H9 (cell line): ENCODE measurements around the gene CYP17A1. TPM values are rescaled to one million over a fixed set of nuclear protein-coding genes. Genes with fewer than 3 reads are reported as not detected.

Experiments used
- DNase-seq: peaks from one replicate; pipeline ENCODE4 v3.0.0-alpha.2; 2017
- H2AFZ ChIP-seq: one replicate; pipeline ENCODE4 v1.6.1; 2013; ENCODE audit warnings: mild to moderate bottlenecking, low read length, control low read depth, moderate library complexity
- H2AK5ac ChIP-seq: 2 replicates; pipeline ENCODE4 v1.6.1; 2013; ENCODE audit warnings: low read length, control low read depth, mixed read lengths; ENCODE audit not compliant: insufficient read length
- H2BK120ac ChIP-seq: one replicate; pipeline ENCODE4 v1.6.1; 2013; ENCODE audit warnings: low read depth, mild to moderate bottlenecking, low read length, control low read depth, inconsistent platforms; ENCODE audit not compliant: poor library complexity, severe bottlenecking
- H2BK12ac ChIP-seq: 2 replicates; pipeline ENCODE4 v1.6.1; 2013; ENCODE audit warnings: low read length, control low read depth, mixed read lengths, low read depth; ENCODE audit not compliant: insufficient read length
- H2BK15ac ChIP-seq: 2 replicates; pipeline ENCODE4 v1.6.1; 2013; ENCODE audit warnings: low read depth, low read length, control low read depth
- H2BK20ac ChIP-seq: one replicate; pipeline ENCODE4 v1.6.1; 2013; ENCODE audit warnings: low read depth, mild to moderate bottlenecking, low read length, control low read depth, inconsistent platforms; ENCODE audit not compliant: poor library complexity, severe bottlenecking
- H2BK5ac ChIP-seq: 2 replicates; pipeline ENCODE4 v1.6.1; 2013; ENCODE audit warnings: low read length, control low read depth, mixed read lengths; ENCODE audit not compliant: insufficient read length
- H3K14ac ChIP-seq: 2 replicates; pipeline ENCODE4 v1.6.1; 2013; ENCODE audit warnings: low read length, control low read depth; ENCODE audit not compliant: insufficient read depth
- H3K18ac ChIP-seq: 2 replicates; pipeline ENCODE4 v1.6.1; 2013; ENCODE audit warnings: low read depth, mild to moderate bottlenecking, mixed read lengths, low read length, control low read depth; ENCODE audit not compliant: insufficient read length
- H3K23ac ChIP-seq: 2 replicates; pipeline ENCODE4 v1.6.1; 2013; ENCODE audit warnings: low read length, control low read depth, mixed read lengths, low read depth; ENCODE audit not compliant: insufficient read length
- H3K23me2 ChIP-seq: 2 replicates; pipeline ENCODE4 v1.6.1; 2013; ENCODE audit warnings: low read depth, mild to moderate bottlenecking, mixed read lengths, low read length, control low read depth; ENCODE audit not compliant: insufficient read length, poor library complexity, severe bottlenecking
- H3K27ac ChIP-seq: 2 replicates; pipeline ENCODE4 v1.5.1; 2013; ENCODE audit warnings: low read length, control low read depth, mixed read lengths, low read depth; ENCODE audit not compliant: insufficient read length
- H3K27me3 ChIP-seq: 2 replicates; pipeline ENCODE4 v1.6.1; 2013; ENCODE audit warnings: low read length, control low read depth, inconsistent platforms; ENCODE audit not compliant: insufficient read depth
- H3K4ac ChIP-seq: 2 replicates; pipeline ENCODE4 v1.6.1; 2013; ENCODE audit warnings: low read depth, mild to moderate bottlenecking, control low read depth, inconsistent platforms, low read length, moderate library complexity
- H3K4me1 ChIP-seq: 2 replicates; pipeline ENCODE4 v1.6.1; 2013; ENCODE audit warnings: low read length, control low read depth, inconsistent platforms; ENCODE audit not compliant: insufficient read depth
- H3K4me2 ChIP-seq: 2 replicates; pipeline ENCODE4 v1.6.1; 2013; ENCODE audit warnings: low read length, control low read depth, mixed read lengths; ENCODE audit not compliant: insufficient read length, insufficient read depth
- H3K56ac ChIP-seq: 2 replicates; pipeline ENCODE4 v1.6.1; 2013; ENCODE audit warnings: low read depth, mild to moderate bottlenecking, mixed read lengths, low read length, control low read depth; ENCODE audit not compliant: insufficient read length
- H3K79me1 ChIP-seq: 2 replicates; pipeline ENCODE4 v1.6.1; 2013; ENCODE audit warnings: low read depth, mild to moderate bottlenecking, moderate library complexity, low read length, control low read depth, inconsistent platforms; ENCODE audit not compliant: insufficient read depth, poor library complexity, severe bottlenecking
- H3K79me2 ChIP-seq: 2 replicates; pipeline ENCODE4 v1.6.1; 2013; ENCODE audit warnings: low read length, control low read depth, inconsistent platforms; ENCODE audit not compliant: insufficient read depth
- H3K9ac ChIP-seq: 2 replicates; pipeline ENCODE4 v1.6.1; 2013; ENCODE audit warnings: low read length, control low read depth, mixed read lengths; ENCODE audit not compliant: insufficient read length; ENCODE audit errors: extremely low read depth
- H3K9me3 ChIP-seq: one replicate; pipeline ENCODE4 v1.6.1; 2013; ENCODE audit warnings: low read depth, low read length, inconsistent platforms; ENCODE audit not compliant: control insufficient read depth
- H3T11ph ChIP-seq: one replicate; pipeline ENCODE4 v1.6.1; 2013; ENCODE audit warnings: mild to moderate bottlenecking, low read length, control low read depth, inconsistent platforms
- H4K20me1 ChIP-seq: one replicate; pipeline ENCODE4 v1.6.1; 2013; ENCODE audit not compliant: control insufficient read depth, insufficient read length, insufficient read depth
- H4K5ac ChIP-seq: 2 replicates; pipeline ENCODE4 v1.6.1; 2013; ENCODE audit warnings: low read depth, mild to moderate bottlenecking, mixed read lengths, low read length, control low read depth; ENCODE audit not compliant: insufficient read length
- H4K8ac ChIP-seq: replicated peaks from 2 replicates; pipeline ENCODE4 v1.6.1; 2013; ENCODE audit warnings: low read length, control low read depth, mixed read lengths, low read depth; ENCODE audit not compliant: insufficient read length
- H4K91ac ChIP-seq: 2 replicates; pipeline ENCODE4 v1.6.1; 2013; ENCODE audit warnings: low read depth, mild to moderate bottlenecking, moderate library complexity, mixed read lengths, low read length, control low read depth; ENCODE audit not compliant: insufficient read length
- H3K27ac Mint-ChIP-seq, 3 experiments: 2 replicates in 2 of 3; 3 replicates in 1 of 3; pipeline ENCODE4 v1.8.0; 2020 to 2021; ENCODE audit warnings: mixed read lengths in 3 of 3, mild to moderate bottlenecking in 1 of 3, moderate library complexity in 1 of 3
- H3K27me3 Mint-ChIP-seq: 2 replicates; pipeline ENCODE4 v1.8.0; 2021; ENCODE audit warnings: low read depth, mild to moderate bottlenecking, moderate library complexity, mixed read lengths
- H3K36me3 Mint-ChIP-seq, 3 experiments: 2 replicates in 2 of 3; 3 replicates in 1 of 3; pipeline ENCODE4 v1.8.0; 2020 to 2021; ENCODE audit warnings: low read depth in 3 of 3, mixed read lengths in 3 of 3; ENCODE audit not compliant: insufficient read depth in 1 of 3
- H3K4me1 Mint-ChIP-seq, 2 experiments: 2 replicates each; pipeline ENCODE4 v1.8.0; 2020; ENCODE audit warnings: mixed read lengths in 2 of 2
- H3K4me3 Mint-ChIP-seq, 2 experiments: 2 replicates in 1 of 2; 3 replicates in 1 of 2; pipeline ENCODE4 v1.8.0; 2020 to 2021; ENCODE audit warnings: mild to moderate bottlenecking in 2 of 2, mixed read lengths in 2 of 2, moderate library complexity in 1 of 2
- H3K9me3 Mint-ChIP-seq, 2 experiments: 2 replicates in 1 of 2; 3 replicates in 1 of 2; pipeline ENCODE4 v1.8.0; 2020; ENCODE audit warnings: mild to moderate bottlenecking in 2 of 2, mixed read lengths in 2 of 2, moderate library complexity in 1 of 2
- WGBS: extraction: QIAGEN DNeasy Blood & Tissue Kit; methylation state at CpG from one replicate; pipeline ENCODE4 v1.1.7; 2013; ENCODE audit warnings: missing lambda C conversion rate, low lambda C conversion rate, mixed read lengths; ENCODE audit not compliant: insufficient read length; ENCODE audit errors: extremely low coverage; 5-methylcytosine and 5-hydroxymethylcytosine counted together
- total RNA-seq: library from RNA; stranded (reverse); gene quantifications from 2 replicates; pipeline ENCODE4 v1.2.1, GENCODE V29; 2021
- TF ChIP-seq, protein P1 (sequence below): fragments of 200-600 bp; sonication (generic); conservative IDR thresholded peaks from 3 replicates; pipeline ENCODE4 v1.8.0; 2021; ENCODE audit warnings: antibody characterized with exemption, mild to moderate bottlenecking

CYP17A1 gene
- total RNA-seq, 1 experiment from 2014 or later, result not detected

- no peak overlapping the region for H3K27ac ChIP-seq
- H2AFZ ChIP-seq, result no peak overlapping the region
- H4K91ac ChIP-seq, result no peak overlapping the region
- no peaks in the 10 kb centered on the region for H3K27me3 ChIP-seq
- no peaks in the 10 kb centered on the region for H3K9me3 ChIP-seq
- H3K4ac ChIP-seq, result no peak overlapping the region
- H3K79me1 ChIP-seq, result no peaks in the 10 kb centered on the region
- DNase-seq, result peak; percentile 45
- no peak overlapping the region for H4K8ac ChIP-seq
- no peak overlapping the region for H3K14ac ChIP-seq
- H2BK12ac ChIP-seq, result no peak overlapping the region
- H3K79me2 ChIP-seq, result no peaks in the 10 kb centered on the region
- Mint-ChIP-seq H3K4me3 (no peak overlapping the region), H3K4me1 (peaks cover 14 to 15% of the 10 kb centered on the region in 2 experiments), H3K27ac (peak overlapping the region; percentile 30 to 90 (median 72); a peak in 3 of 7 replicates), H3K36me3 (peaks cover 0 to 31% (median 17%) of the 10 kb centered on the region in 3 experiments; a peak in 5 of 7 replicates), H3K9me3 (no peaks in the 10 kb centered on the region), H3K27me3 (no peaks in the 10 kb centered on the region)
- H2AK5ac ChIP-seq, result no peak overlapping the region
- no peak overlapping the region for H2BK5ac ChIP-seq
- no peaks in the 10 kb centered on the region for H3K23me2 ChIP-seq
- no peak overlapping the region for H3K56ac ChIP-seq
- no peak overlapping the region for H3K9ac ChIP-seq
- H2BK15ac ChIP-seq, result no peak overlapping the region
- H3K18ac ChIP-seq, result no peak overlapping the region
- no peak overlapping the region for H2BK20ac ChIP-seq
- no peak overlapping the region for H3K23ac ChIP-seq
- H4K5ac ChIP-seq, result no peak overlapping the region
- H3K4me2 ChIP-seq, result no peak overlapping the region
- H3K4me1 ChIP-seq, result peaks cover 6% of the 10 kb centered on the region
- TF ChIP-seq, protein P1, sequence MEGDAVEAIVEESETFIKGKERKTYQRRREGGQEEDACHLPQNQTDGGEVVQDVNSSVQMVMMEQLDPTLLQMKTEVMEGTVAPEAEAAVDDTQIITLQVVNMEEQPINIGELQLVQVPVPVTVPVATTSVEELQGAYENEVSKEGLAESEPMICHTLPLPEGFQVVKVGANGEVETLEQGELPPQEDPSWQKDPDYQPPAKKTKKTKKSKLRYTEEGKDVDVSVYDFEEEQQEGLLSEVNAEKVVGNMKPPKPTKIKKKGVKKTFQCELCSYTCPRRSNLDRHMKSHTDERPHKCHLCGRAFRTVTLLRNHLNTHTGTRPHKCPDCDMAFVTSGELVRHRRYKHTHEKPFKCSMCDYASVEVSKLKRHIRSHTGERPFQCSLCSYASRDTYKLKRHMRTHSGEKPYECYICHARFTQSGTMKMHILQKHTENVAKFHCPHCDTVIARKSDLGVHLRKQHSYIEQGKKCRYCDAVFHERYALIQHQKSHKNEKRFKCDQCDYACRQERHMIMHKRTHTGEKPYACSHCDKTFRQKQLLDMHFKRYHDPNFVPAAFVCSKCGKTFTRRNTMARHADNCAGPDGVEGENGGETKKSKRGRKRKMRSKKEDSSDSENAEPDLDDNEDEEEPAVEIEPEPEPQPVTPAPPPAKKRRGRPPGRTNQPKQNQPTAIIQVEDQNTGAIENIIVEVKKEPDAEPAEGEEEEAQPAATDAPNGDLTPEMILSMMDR, result no peak
- no peak overlapping the region for H3T11ph ChIP-seq
- H2BK120ac ChIP-seq, result no peak overlapping the region
- WGBS, result no CpG with 5 or more reads among the region's 23 CpGs
- no peaks in the 10 kb centered on the region for H4K20me1 ChIP-seq
Observed at GRCh38 chr10:102814873-102815661, 22.1 kb downstream of the CYP17A1 start.
